Stimulated activated memory B cell treated with anti-CD40 and anti-IgM and Interleukin-4, amounts not matched to agents 10 μg/mL and 1 μg/mL and 100 μg/mL, for 72 hours (primary cell): ENCODE results near the gene RFX3.
A peak's percentile ranks its signal among the peaks of the same experiment; 100 is the strongest.

Experiments
- ATAC-seq: fragments of 150-1000 bp; cut with Tn5 transposase; 2 replicates; pipeline ENCODE4 v1.10.0; 2021
- H3K27ac Mint-ChIP-seq: one replicate; pipeline ENCODE4 v1.8.0; 2022; ENCODE audit warnings: mild to moderate bottlenecking, mixed read lengths
- H3K27me3 Mint-ChIP-seq: one replicate; pipeline ENCODE4 v1.8.0; 2022; ENCODE audit warnings: mixed read lengths
- H3K36me3 Mint-ChIP-seq: one replicate; pipeline ENCODE4 v1.8.0; 2022; ENCODE audit warnings: mixed read lengths
- H3K4me1 Mint-ChIP-seq: one replicate; pipeline ENCODE4 v1.8.0; 2022; ENCODE audit warnings: mixed read lengths
- H3K4me3 Mint-ChIP-seq: one replicate; pipeline ENCODE4 v1.8.0; 2022; ENCODE audit warnings: mild to moderate bottlenecking, moderate library complexity, mixed read lengths
- H3K9me3 Mint-ChIP-seq: one replicate; pipeline ENCODE4 v1.8.0; 2022; ENCODE audit warnings: mixed read lengths

RFX3 gene

GRCh38 chr9:3244963-3245653, 280.7 kb downstream of the RFX3 start:
- no peaks in the 10 kb centered on the region for H3K9me3 Mint-ChIP-seq
- H3K4me3 Mint-ChIP-seq: no peak overlapping the region
- H3K4me1 Mint-ChIP-seq: peaks cover 7% of the 10 kb centered on the region
- peaks cover 26% of the 10 kb centered on the region for H3K36me3 Mint-ChIP-seq
- peak; percentile 73 for ATAC-seq
- no peaks in the 10 kb centered on the region for H3K27me3 Mint-ChIP-seq
- peak overlapping the region; percentile 2 for H3K27ac Mint-ChIP-seq

- Mint-ChIP-seq H3K4me3 (no peak overlapping the region), H3K36me3 (peaks cover 26% of the 10 kb centered on the region), H3K27me3 (no peaks in the 10 kb centered on the region), H3K9me3 (no peaks in the 10 kb centered on the region), H3K27ac (peak overlapping the region; percentile 2), H3K4me1 (peaks cover 7% of the 10 kb centered on the region)
- ATAC-seq: no peak
Measured at GRCh38 chr9:3243683-3244082, 282.1 kb downstream of the RFX3 start.

- ATAC-seq: no peak
- H3K27ac Mint-ChIP-seq: no peak overlapping the region
- H3K36me3 Mint-ChIP-seq: peaks cover 15% of the 10 kb centered on the region
- H3K27me3 Mint-ChIP-seq: no peaks in the 10 kb centered on the region
- H3K4me1 Mint-ChIP-seq: peaks cover 7% of the 10 kb centered on the region
- H3K4me3 Mint-ChIP-seq: no peak overlapping the region
- no peaks in the 10 kb centered on the region for H3K9me3 Mint-ChIP-seq
Measured at GRCh38 chr9:3241290-3241689, 284.5 kb downstream of the RFX3 start.

GRCh38 chr9:3240656-3241268, 285.0 kb downstream of the RFX3 start:
- ATAC-seq: peak; percentile 89
- H3K9me3 Mint-ChIP-seq: no peaks in the 10 kb centered on the region
- H3K27ac Mint-ChIP-seq: no peak overlapping the region
- H3K4me3 Mint-ChIP-seq: no peak overlapping the region
- peaks cover 17% of the 10 kb centered on the region for H3K36me3 Mint-ChIP-seq
- peaks cover 7% of the 10 kb centered on the region for H3K4me1 Mint-ChIP-seq
- H3K27me3 Mint-ChIP-seq: no peaks in the 10 kb centered on the region

GRCh38 chr9:3239240-3239639, 286.6 kb downstream of the RFX3 start:
- no peaks in the 10 kb centered on the region for H3K9me3 Mint-ChIP-seq
- peaks cover 22% of the 10 kb centered on the region for H3K36me3 Mint-ChIP-seq
- no peaks in the 10 kb centered on the region for H3K4me1 Mint-ChIP-seq
- H3K27ac Mint-ChIP-seq: no peak overlapping the region
- ATAC-seq: no peak
- no peaks in the 10 kb centered on the region for H3K27me3 Mint-ChIP-seq
- no peak overlapping the region for H3K4me3 Mint-ChIP-seq

- ATAC-seq: no peak
- Mint-ChIP-seq H3K4me1 (no peaks in the 10 kb centered on the region), H3K4me3 (no peak overlapping the region), H3K27me3 (no peaks in the 10 kb centered on the region), H3K9me3 (no peaks in the 10 kb centered on the region), H3K27ac (no peak overlapping the region), H3K36me3 (peaks cover 22% of the 10 kb centered on the region)
Measured at GRCh38 chr9:3238236-3238635, 287.6 kb downstream of the RFX3 start.

- Mint-ChIP-seq H3K9me3 (no peaks in the 10 kb centered on the region), H3K27ac (no peak overlapping the region), H3K27me3 (no peaks in the 10 kb centered on the region), H3K4me3 (no peak overlapping the region), H3K4me1 (no peaks in the 10 kb centered on the region), H3K36me3 (peaks cover 27% of the 10 kb centered on the region)
- no peak for ATAC-seq
Measured at GRCh38 chr9:3237121-3237520, 288.7 kb downstream of the RFX3 start.

GRCh38 chr9:3235497-3235896, 290.3 kb downstream of the RFX3 start:
- Mint-ChIP-seq H3K4me1 (no peaks in the 10 kb centered on the region), H3K27ac (no peak overlapping the region), H3K9me3 (no peaks in the 10 kb centered on the region)

GRCh38 chr9:3224931-3225330, 300.9 kb downstream of the RFX3 start:
- Mint-ChIP-seq H3K27me3 (no peaks in the 10 kb centered on the region), H3K4me1 (no peaks in the 10 kb centered on the region), H3K36me3 (peaks cover 22% of the 10 kb centered on the region), H3K27ac (no peak overlapping the region), H3K9me3 (no peaks in the 10 kb centered on the region), H3K4me3 (no peak overlapping the region)
- no peak for ATAC-seq

More at GRCh38 chr9:3235497-3235896, 290.3 kb downstream of the RFX3 start:
- Mint-ChIP-seq H3K4me3 (no peak overlapping the region), H3K36me3 (peaks cover 27% of the 10 kb centered on the region), H3K27me3 (no peaks in the 10 kb centered on the region)
- ATAC-seq: no peak

- H3K36me3 Mint-ChIP-seq: no peaks in the 10 kb centered on the region
Measured at GRCh38 chr9:3215658-3216057, 310.1 kb downstream of the RFX3 start.

GRCh38 chr9:3214741-3215140, 311.1 kb downstream of the RFX3 start:
- ATAC-seq: no peak
- no peak overlapping the region for H3K4me3 Mint-ChIP-seq

More at GRCh38 chr9:3215658-3216057, 310.1 kb downstream of the RFX3 start:
- peak; percentile 20 for ATAC-seq
- Mint-ChIP-seq H3K4me1 (no peaks in the 10 kb centered on the region), H3K27me3 (peaks cover 8% of the 10 kb centered on the region), H3K4me3 (no peak overlapping the region), H3K27ac (no peak overlapping the region), H3K9me3 (peaks cover 3% of the 10 kb centered on the region)

GRCh38 chr9:3205421-3206095, 320.2 kb downstream of the RFX3 start:
- no peak for ATAC-seq
- no peak overlapping the region for H3K4me3 Mint-ChIP-seq
- H3K27ac Mint-ChIP-seq: no peak overlapping the region
- no peaks in the 10 kb centered on the region for H3K36me3 Mint-ChIP-seq
- peaks cover 7% of the 10 kb centered on the region for H3K27me3 Mint-ChIP-seq
- peaks cover 2% of the 10 kb centered on the region for H3K9me3 Mint-ChIP-seq
- no peaks in the 10 kb centered on the region for H3K4me1 Mint-ChIP-seq

More at GRCh38 chr9:3214741-3215140, 311.1 kb downstream of the RFX3 start:
- H3K4me1 Mint-ChIP-seq: no peaks in the 10 kb centered on the region
- no peaks in the 10 kb centered on the region for H3K36me3 Mint-ChIP-seq
- peaks cover 8% of the 10 kb centered on the region for H3K27me3 Mint-ChIP-seq
- H3K9me3 Mint-ChIP-seq: peaks cover 3% of the 10 kb centered on the region
- H3K27ac Mint-ChIP-seq: no peak overlapping the region

GRCh38 chr9:3200331-3200774, 325.4 kb downstream of the RFX3 start:
- Mint-ChIP-seq H3K4me1 (no peaks in the 10 kb centered on the region), H3K27me3 (peaks cover 16% of the 10 kb centered on the region), H3K36me3 (no peaks in the 10 kb centered on the region), H3K4me3 (no peak overlapping the region), H3K27ac (no peak overlapping the region), H3K9me3 (peaks cover 2% of the 10 kb centered on the region)
- no peak for ATAC-seq

GRCh38 chr9:3193791-3194190, 332.0 kb downstream of the RFX3 start:
- no peak for ATAC-seq
- Mint-ChIP-seq H3K36me3 (no peaks in the 10 kb centered on the region), H3K9me3 (no peaks in the 10 kb centered on the region), H3K4me1 (no peaks in the 10 kb centered on the region), H3K4me3 (no peak overlapping the region), H3K27me3 (peaks cover 3% of the 10 kb centered on the region), H3K27ac (no peak overlapping the region)

- Mint-ChIP-seq H3K36me3 (no peaks in the 10 kb centered on the region), H3K4me1 (no peaks in the 10 kb centered on the region), H3K9me3 (no peaks in the 10 kb centered on the region), H3K27me3 (peaks cover 9% of the 10 kb centered on the region), H3K27ac (no peak overlapping the region), H3K4me3 (no peak overlapping the region)
- no peak for ATAC-seq
Measured at GRCh38 chr9:3191715-3192114, 334.1 kb downstream of the RFX3 start.
